Colon (tissue), 2 donors: ENCODE measurements around the gene NAALADL2.
"Not testable (repeated sequence)": the region's sequence is repeated elsewhere in the genome, so short reads cannot be mapped to it uniquely, and the experiment has no call there.

Source experiments
- FAIRE-seq: peaks from 2 replicates; lab custom pipeline; 2012; peaks lifted over from hg19 to GRCh38; lab: Jason Lieb, UNC
- donor health status: control.
- donor health status: control.

The NAALADL2 gene

GRCh38 chr3:175144368-175144767, 285.2 kb downstream of the NAALADL2 start:
- no peak for FAIRE-seq

GRCh38 chr3:175146258-175146657, 287.1 kb downstream of the NAALADL2 start:
- no peak for FAIRE-seq

GRCh38 chr3:175149675-175150074, 290.5 kb downstream of the NAALADL2 start:
- FAIRE-seq: no peak

- no peak for FAIRE-seq
Observed at GRCh38 chr3:175150812-175151401, 291.8 kb downstream of the NAALADL2 start.

GRCh38 chr3:175153595-175153994, 294.5 kb downstream of the NAALADL2 start:
- FAIRE-seq: no peak

GRCh38 chr3:175155172-175155571, 296.0 kb downstream of the NAALADL2 start:
- FAIRE-seq: no peak

GRCh38 chr3:175159202-175159601, 300.1 kb downstream of the NAALADL2 start:
- FAIRE-seq: no peak

- no peak for FAIRE-seq
Observed at GRCh38 chr3:175161291-175161690, 302.2 kb downstream of the NAALADL2 start.

GRCh38 chr3:175163686-175164085, 304.6 kb downstream of the NAALADL2 start:
- no peak for FAIRE-seq

GRCh38 chr3:175173117-175173516, 314.0 kb downstream of the NAALADL2 start:
- FAIRE-seq: not testable (repeated sequence)

GRCh38 chr3:175176556-175176955, 317.4 kb downstream of the NAALADL2 start:
- no peak for FAIRE-seq

GRCh38 chr3:175179055-175179454, 319.9 kb downstream of the NAALADL2 start:
- no peak for FAIRE-seq

- no peak for FAIRE-seq
Observed at GRCh38 chr3:175184392-175184791, 325.3 kb downstream of the NAALADL2 start.

GRCh38 chr3:175185903-175186302, 326.8 kb downstream of the NAALADL2 start:
- no peak for FAIRE-seq

- FAIRE-seq: no peak
Observed at GRCh38 chr3:175186511-175186910, 327.4 kb downstream of the NAALADL2 start.

- FAIRE-seq: no peak
Observed at GRCh38 chr3:175187586-175187985, 328.5 kb downstream of the NAALADL2 start.

- no peak for FAIRE-seq
Observed at GRCh38 chr3:175192536-175192935, 333.4 kb downstream of the NAALADL2 start.

- no peak for FAIRE-seq
Observed at GRCh38 chr3:175193815-175194518, 334.8 kb downstream of the NAALADL2 start.

GRCh38 chr3:175198991-175199783, 340.1 kb downstream of the NAALADL2 start:
- no peak for FAIRE-seq

GRCh38 chr3:175199961-175200360, 340.8 kb downstream of the NAALADL2 start:
- FAIRE-seq: no peak

GRCh38 chr3:175200391-175201095, 341.4 kb downstream of the NAALADL2 start:
- FAIRE-seq: no peak

GRCh38 chr3:175207361-175207760, 348.2 kb downstream of the NAALADL2 start:
- FAIRE-seq: no peak

- no peak for FAIRE-seq
Observed at GRCh38 chr3:175208326-175208725, 349.2 kb downstream of the NAALADL2 start.
